ENCODE data around the gene NEMP1.

DNA sequence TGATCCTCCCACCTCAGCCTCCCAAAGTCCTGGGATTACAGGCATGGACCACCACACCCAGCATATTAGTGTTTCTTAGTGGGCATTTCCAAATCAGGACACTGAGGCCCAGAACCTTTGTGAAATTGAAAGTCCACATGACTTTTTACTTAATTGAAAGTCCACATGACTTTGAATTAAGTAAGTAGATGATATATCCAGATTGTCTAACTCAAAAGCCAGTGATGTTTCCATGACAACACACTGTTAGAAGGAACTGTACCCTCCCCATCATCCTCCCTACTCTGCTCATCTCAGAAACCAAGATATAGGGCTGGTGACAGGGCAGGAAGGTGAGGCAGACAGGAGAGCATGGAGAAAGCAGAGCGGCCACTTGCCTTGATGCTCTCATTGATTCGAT is 35.9 kb downstream of the NEMP1 start:
- TF ChIP-seq POLR2A (IDR thresholded peaks at IDR 0.05), result no peak
- TF ChIP-seq, protein P1, sequence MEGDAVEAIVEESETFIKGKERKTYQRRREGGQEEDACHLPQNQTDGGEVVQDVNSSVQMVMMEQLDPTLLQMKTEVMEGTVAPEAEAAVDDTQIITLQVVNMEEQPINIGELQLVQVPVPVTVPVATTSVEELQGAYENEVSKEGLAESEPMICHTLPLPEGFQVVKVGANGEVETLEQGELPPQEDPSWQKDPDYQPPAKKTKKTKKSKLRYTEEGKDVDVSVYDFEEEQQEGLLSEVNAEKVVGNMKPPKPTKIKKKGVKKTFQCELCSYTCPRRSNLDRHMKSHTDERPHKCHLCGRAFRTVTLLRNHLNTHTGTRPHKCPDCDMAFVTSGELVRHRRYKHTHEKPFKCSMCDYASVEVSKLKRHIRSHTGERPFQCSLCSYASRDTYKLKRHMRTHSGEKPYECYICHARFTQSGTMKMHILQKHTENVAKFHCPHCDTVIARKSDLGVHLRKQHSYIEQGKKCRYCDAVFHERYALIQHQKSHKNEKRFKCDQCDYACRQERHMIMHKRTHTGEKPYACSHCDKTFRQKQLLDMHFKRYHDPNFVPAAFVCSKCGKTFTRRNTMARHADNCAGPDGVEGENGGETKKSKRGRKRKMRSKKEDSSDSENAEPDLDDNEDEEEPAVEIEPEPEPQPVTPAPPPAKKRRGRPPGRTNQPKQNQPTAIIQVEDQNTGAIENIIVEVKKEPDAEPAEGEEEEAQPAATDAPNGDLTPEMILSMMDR (IDR thresholded peaks at IDR 0.05), result no peak
- TF ChIP-seq POLR2AphosphoS5 (IDR thresholded peaks at IDR 0.05), result no peak
- no peak for TF ChIP-seq EP300 (IDR thresholded peaks at IDR 0.05)
